ENCODE results near the gene YIPF3. TPM values are rescaled to one million over a fixed set of nuclear protein-coding genes. Genes with fewer than 3 reads are reported as not detected.
A peak's percentile ranks its signal among the peaks of the same experiment; 100 is the strongest.
"Not testable (repeated sequence)": the region's sequence is repeated elsewhere in the genome, so short reads cannot be mapped to it uniquely, and the experiment has no call there.

Gene YIPF3
- total RNA-seq, 4 donors from 2014 or later, result 66.4 to 110 (median 82.8) TPM

- ATAC-seq, result no peak
- H3K4me3 ChIP-seq, result no peak overlapping the region
- H3K27ac ChIP-seq, result no peak overlapping the region
- TF ChIP-seq CTCF (IDR thresholded peaks at IDR 0.05) (no peak), POLR2AphosphoS5 (IDR thresholded peaks at IDR 0.05) (no peak)
- peaks cover 4% of the 10 kb centered on the region for H3K27me3 ChIP-seq
- WGBS, 2 donors (ENCODE audit: low coverage in 1 of 2), result 89% methylated on average over 4 of the region's 8 CpGs; no CpG with 5 or more reads in 1 of the 2 donors
- peaks cover 0 to 21% (median 0%) of the 10 kb centered on the region in 3 donors for H3K4me1 ChIP-seq
- no peaks in the 10 kb centered on the region for H3K9me3 ChIP-seq
- peaks cover 0 to 78% of the 10 kb centered on the region in 2 donors for H3K36me3 ChIP-seq
Measured at GRCh38 chr6:43503443-43503842, 13.3 kb downstream of the YIPF3 start.

- H3K27ac ChIP-seq, result no peak overlapping the region
- peaks cover 0 to 24% (median 0%) of the 10 kb centered on the region in 3 donors for H3K4me1 ChIP-seq
- peaks cover 0 to 86% of the 10 kb centered on the region in 2 donors for H3K36me3 ChIP-seq
- no peaks in the 10 kb centered on the region for H3K9me3 ChIP-seq
- no peak for ATAC-seq
- no peaks in the 10 kb centered on the region for H3K27me3 ChIP-seq
- TF ChIP-seq EP300 (IDR thresholded peaks at IDR 0.05), result no peak
- no peak for TF ChIP-seq POLR2A (IDR thresholded peaks at IDR 0.05)
- no peak for TF ChIP-seq CTCF (IDR thresholded peaks at IDR 0.05)
- no peak for TF ChIP-seq POLR2AphosphoS5 (IDR thresholded peaks at IDR 0.05)
- WGBS, 2 donors (ENCODE audit: low coverage in 1 of 2), result 100% methylated on average over 1 of the region's 4 CpGs; no CpG with 5 or more reads in 1 of the 2 donors
- no peak overlapping the region for H3K4me3 ChIP-seq
Measured at GRCh38 chr6:43502666-43503065, 14.1 kb downstream of the YIPF3 start.

GRCh38 chr6:43500921-43501320, 15.8 kb downstream of the YIPF3 start:
- TF ChIP-seq POLR2AphosphoS5 (IDR thresholded peaks at IDR 0.05), result no peak
- no peak for TF ChIP-seq POLR2A (IDR thresholded peaks at IDR 0.05)
- TF ChIP-seq EP300 (IDR thresholded peaks at IDR 0.05), result no peak
- WGBS, 2 donors (ENCODE audit: low coverage in 1 of 2), result 88 to 100% methylated on average over 2 to 3 of the region's 3 CpGs
- no peak for ATAC-seq
- no peak overlapping the region for H3K27ac ChIP-seq
- peaks cover 0 to 30% (median 11%) of the 10 kb centered on the region in 3 donors for H3K4me1 ChIP-seq
- no peak overlapping the region for H3K4me3 ChIP-seq
- H3K36me3 ChIP-seq, result peaks cover 0 to 85% of the 10 kb centered on the region in 2 donors
- H3K9me3 ChIP-seq, result no peaks in the 10 kb centered on the region
- H3K27me3 ChIP-seq, result no peaks in the 10 kb centered on the region

- no peaks in the 10 kb centered on the region for H3K27me3 ChIP-seq
- peaks cover 0 to 68% of the 10 kb centered on the region in 2 donors for H3K36me3 ChIP-seq
- peak overlapping the region in 3 of 4 donors; percentile 4 to 23 (median 17) for H3K27ac ChIP-seq
- no peaks in the 10 kb centered on the region for H3K9me3 ChIP-seq
- TF ChIP-seq POLR2A (IDR thresholded peaks at IDR 0.05) (no peak), POLR2AphosphoS5 (IDR thresholded peaks at IDR 0.05) (no peak), CTCF (IDR thresholded peaks at IDR 0.05) (no peak), EP300 (IDR thresholded peaks at IDR 0.05) (no peak)
- H3K4me3 ChIP-seq, result no peak overlapping the region
- H3K4me1 ChIP-seq, result peaks cover 0 to 42% (median 15%) of the 10 kb centered on the region in 3 donors
- ATAC-seq, result peak; percentile 32
- WGBS, 2 donors (ENCODE audit: low coverage in 1 of 2), result 45 to 70% methylated on average over 3 to 6 of the region's 12 CpGs
Measured at GRCh38 chr6:43499028-43499815, 17.5 kb downstream of the YIPF3 start.

- not testable (repeated sequence) for H3K9me3 ChIP-seq, H3K27ac ChIP-seq, H3K4me3 ChIP-seq, ATAC-seq, H3K27me3 ChIP-seq
- 83 to 100% methylated on average over 1 to 5 of the region's 5 CpGs for WGBS, 2 donors (ENCODE audit: low coverage in 1 of 2)
- peaks cover 0 to 42% (median 15%) of the 10 kb centered on the region in 3 donors for H3K4me1 ChIP-seq
- H3K36me3 ChIP-seq, result peaks cover 0 to 59% of the 10 kb centered on the region in 2 donors
Measured at GRCh38 chr6:43498291-43498690, 18.4 kb downstream of the YIPF3 start.

- Histone ChIP-seq H3K4me1 (peaks cover 0 to 42% (median 19%) of the 10 kb centered on the region in 3 donors), H3K27me3 (no peaks in the 10 kb centered on the region), H3K4me3 (no peak overlapping the region), H3K27ac (no peak overlapping the region), H3K36me3 (peaks cover 0 to 53% of the 10 kb centered on the region in 2 donors), H3K9me3 (no peaks in the 10 kb centered on the region)
- WGBS, 2 donors (ENCODE audit: low coverage in 1 of 2), result 77 to 81% methylated on average over 4 to 7 of the region's 12 CpGs
- ATAC-seq, result no peak
- TF ChIP-seq POLR2AphosphoS5 (IDR thresholded peaks at IDR 0.05), result no peak
- TF ChIP-seq POLR2A (IDR thresholded peaks at IDR 0.05), result no peak
- TF ChIP-seq CTCF (IDR thresholded peaks at IDR 0.05), result no peak
- TF ChIP-seq EP300 (IDR thresholded peaks at IDR 0.05), result no peak
Measured at GRCh38 chr6:43497689-43498088, 19.0 kb downstream of the YIPF3 start.
